Neural crest cell (in vitro differentiated cells): ENCODE data around the gene MEX3A. TPM values are rescaled to one million over a fixed set of nuclear protein-coding genes. Genes with fewer than 3 reads are reported as not detected.

Experiments used
- DNase-seq: peaks from one replicate; pipeline ENCODE4 v3.0.0; 2021; ENCODE audit warnings: low read depth, mixed read lengths, low spot score
- H3K27ac Mint-ChIP-seq: one replicate; pipeline ENCODE4 v1.8.0; 2021; ENCODE audit warnings: mild to moderate bottlenecking, mixed read lengths; ENCODE audit not compliant: unreplicated experiment
- H3K27me3 Mint-ChIP-seq: 2 replicates; pipeline ENCODE4 v1.8.0; 2021; ENCODE audit warnings: low read depth, mild to moderate bottlenecking, mixed read lengths
- H3K36me3 Mint-ChIP-seq: 2 replicates; pipeline ENCODE4 v1.8.0; 2021; ENCODE audit warnings: low read depth, mild to moderate bottlenecking, mixed read lengths
- H3K4me1 Mint-ChIP-seq: 2 replicates; pipeline ENCODE4 v1.8.0; 2021; ENCODE audit warnings: mixed read lengths
- H3K4me3 Mint-ChIP-seq: one replicate; pipeline ENCODE4 v1.8.0; 2021; ENCODE audit warnings: mild to moderate bottlenecking, mixed read lengths
- H3K9me3 Mint-ChIP-seq: 2 replicates; pipeline ENCODE4 v1.8.0; 2021; ENCODE audit warnings: mixed read lengths
- total RNA-seq: library from RNA; stranded (reverse); gene quantifications from 2 replicates; pipeline ENCODE4 v1.2.1, GENCODE V29; 2021
- TF ChIP-seq, protein P1 (sequence below): fragments of 200-600 bp; sonication (generic); conservative IDR thresholded peaks from 2 replicates; pipeline ENCODE4 v1.5.0; 2021; ENCODE audit warnings: antibody characterized with exemption, mild to moderate bottlenecking

The MEX3A gene
- total RNA-seq, 1 donor from 2014 or later: 114 TPM

GRCh38 chr1:156103521-156103947, 21.3 kb upstream of the MEX3A start:
- peak overlapping the region; percentile 84 for H3K27ac Mint-ChIP-seq
- TF ChIP-seq, protein P1, sequence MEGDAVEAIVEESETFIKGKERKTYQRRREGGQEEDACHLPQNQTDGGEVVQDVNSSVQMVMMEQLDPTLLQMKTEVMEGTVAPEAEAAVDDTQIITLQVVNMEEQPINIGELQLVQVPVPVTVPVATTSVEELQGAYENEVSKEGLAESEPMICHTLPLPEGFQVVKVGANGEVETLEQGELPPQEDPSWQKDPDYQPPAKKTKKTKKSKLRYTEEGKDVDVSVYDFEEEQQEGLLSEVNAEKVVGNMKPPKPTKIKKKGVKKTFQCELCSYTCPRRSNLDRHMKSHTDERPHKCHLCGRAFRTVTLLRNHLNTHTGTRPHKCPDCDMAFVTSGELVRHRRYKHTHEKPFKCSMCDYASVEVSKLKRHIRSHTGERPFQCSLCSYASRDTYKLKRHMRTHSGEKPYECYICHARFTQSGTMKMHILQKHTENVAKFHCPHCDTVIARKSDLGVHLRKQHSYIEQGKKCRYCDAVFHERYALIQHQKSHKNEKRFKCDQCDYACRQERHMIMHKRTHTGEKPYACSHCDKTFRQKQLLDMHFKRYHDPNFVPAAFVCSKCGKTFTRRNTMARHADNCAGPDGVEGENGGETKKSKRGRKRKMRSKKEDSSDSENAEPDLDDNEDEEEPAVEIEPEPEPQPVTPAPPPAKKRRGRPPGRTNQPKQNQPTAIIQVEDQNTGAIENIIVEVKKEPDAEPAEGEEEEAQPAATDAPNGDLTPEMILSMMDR: no peak
- H3K9me3 Mint-ChIP-seq: no peaks in the 10 kb centered on the region
- peak overlapping the region; percentile 70 for H3K4me3 Mint-ChIP-seq
- no peaks in the 10 kb centered on the region for H3K27me3 Mint-ChIP-seq
- H3K4me1 Mint-ChIP-seq: peaks cover 69% of the 10 kb centered on the region
- peaks cover 9% of the 10 kb centered on the region for H3K36me3 Mint-ChIP-seq
- DNase-seq: no peak

DNA sequence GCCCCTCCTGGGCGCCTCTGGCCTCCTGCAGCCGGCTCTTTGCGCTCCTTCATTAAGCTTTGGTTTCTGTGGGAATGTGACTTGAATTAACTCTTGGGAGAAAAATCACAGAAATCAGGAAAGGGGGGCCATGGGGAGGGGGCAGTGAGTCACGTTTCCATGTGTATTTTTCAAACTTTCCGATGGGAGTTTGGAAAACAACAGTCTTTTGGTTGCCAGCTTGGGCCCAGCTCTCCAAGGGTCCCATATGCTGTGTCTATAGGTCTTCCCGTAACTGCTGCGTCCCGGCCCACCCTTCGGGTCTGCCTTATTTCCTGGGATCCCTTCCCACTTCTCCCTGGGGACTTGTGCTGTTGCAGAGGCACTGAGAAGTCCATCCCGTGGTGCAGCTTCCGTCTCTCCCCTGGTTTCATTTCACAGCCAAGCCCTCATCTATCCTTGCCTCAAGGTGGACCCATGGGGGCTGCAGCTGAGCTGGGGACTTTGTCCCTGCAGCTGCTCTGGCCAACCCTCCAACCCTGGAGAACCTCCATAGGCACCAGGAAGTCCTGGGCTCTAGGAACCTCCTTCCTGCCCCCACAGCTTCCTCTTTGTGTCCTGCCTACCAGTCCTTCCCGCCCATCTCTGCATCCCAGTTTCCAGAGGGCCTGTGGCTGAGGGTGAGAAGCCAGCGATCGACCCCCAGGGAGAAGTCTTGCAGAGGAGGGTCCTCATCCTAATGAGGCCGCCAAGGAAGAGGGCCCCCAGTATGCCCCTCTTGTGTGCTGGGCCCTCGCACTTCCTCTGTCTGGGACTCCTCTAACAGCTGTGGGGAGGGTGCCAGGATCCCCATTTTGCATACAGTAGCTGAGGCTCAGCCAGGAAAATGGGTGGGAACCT, 20.6 kb upstream of the MEX3A start:
- Mint-ChIP-seq H3K9me3 (no peaks in the 10 kb centered on the region), H3K36me3 (peaks cover 9% of the 10 kb centered on the region), H3K4me1 (peaks cover 76% of the 10 kb centered on the region), H3K27me3 (no peaks in the 10 kb centered on the region), H3K27ac (peak overlapping the region; percentile 12), H3K4me3 (no peak overlapping the region)
- DNase-seq: no peak
- TF ChIP-seq, protein P1: no peak

GRCh38 chr1:156101880-156102279, 19.6 kb upstream of the MEX3A start:
- DNase-seq: no peak
- TF ChIP-seq, protein P1: no peak
- Mint-ChIP-seq H3K27ac (peak overlapping the region; percentile 88), H3K36me3 (peaks cover 9% of the 10 kb centered on the region), H3K27me3 (no peaks in the 10 kb centered on the region), H3K4me1 (peaks cover 73% of the 10 kb centered on the region), H3K4me3 (no peak overlapping the region), H3K9me3 (no peaks in the 10 kb centered on the region)

DNA sequence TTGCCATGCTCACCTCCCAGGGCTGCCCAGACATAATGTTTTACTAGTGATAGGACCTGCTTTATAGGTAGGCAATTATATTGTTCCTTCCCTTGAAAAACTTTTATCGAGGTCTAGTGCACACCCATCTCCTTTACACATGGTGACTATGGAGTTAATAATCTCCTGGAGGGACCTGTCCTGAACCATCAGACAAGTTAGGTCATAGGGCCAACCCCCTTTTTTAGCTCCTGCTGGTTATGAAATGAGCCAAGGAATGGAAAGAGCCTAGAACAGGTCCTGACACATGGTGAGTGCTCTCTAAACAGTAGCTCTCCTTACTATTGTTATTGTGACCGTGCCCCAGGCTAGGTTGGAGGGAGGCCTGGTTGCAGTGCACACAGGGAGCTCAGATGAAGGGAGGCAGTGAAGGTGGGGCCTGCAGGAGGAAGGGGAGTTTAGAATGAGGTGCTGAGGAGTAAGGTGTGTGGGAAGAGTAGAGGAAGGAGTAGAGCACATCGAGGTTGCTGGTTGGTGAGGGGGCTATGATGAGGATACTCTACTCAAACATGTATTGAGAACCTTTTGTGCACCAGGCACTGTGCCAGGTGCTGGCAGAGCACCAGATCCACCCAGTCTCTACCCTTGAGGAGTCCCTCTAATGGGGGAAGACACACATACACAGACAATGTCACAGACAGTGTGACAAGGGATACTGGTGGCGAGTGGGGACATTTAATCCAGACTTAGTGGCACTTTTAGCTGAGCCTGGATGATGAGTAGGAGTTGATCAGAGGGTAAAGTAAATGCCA, 18.1 kb upstream of the MEX3A start:
- H3K27me3 Mint-ChIP-seq: no peaks in the 10 kb centered on the region
- H3K27ac Mint-ChIP-seq: peak overlapping the region; percentile 95
- H3K9me3 Mint-ChIP-seq: no peaks in the 10 kb centered on the region
- H3K36me3 Mint-ChIP-seq: peaks cover 9% of the 10 kb centered on the region
- DNase-seq: no peak
- H3K4me1 Mint-ChIP-seq: peaks cover 73% of the 10 kb centered on the region
- TF ChIP-seq, protein P1: no peak
- peak overlapping the region; percentile 47 for H3K4me3 Mint-ChIP-seq

GRCh38 chr1:156099282-156099681, 17.0 kb upstream of the MEX3A start:
- no peaks in the 10 kb centered on the region for H3K9me3 Mint-ChIP-seq
- H3K27me3 Mint-ChIP-seq: no peaks in the 10 kb centered on the region
- no peak overlapping the region for H3K4me3 Mint-ChIP-seq
- H3K27ac Mint-ChIP-seq: no peak overlapping the region
- TF ChIP-seq, protein P1: no peak
- H3K4me1 Mint-ChIP-seq: peaks cover 62% of the 10 kb centered on the region
- H3K36me3 Mint-ChIP-seq: peaks cover 9% of the 10 kb centered on the region
- DNase-seq: no peak
